Psoas muscle (tissue), 8 donors: Measurements from ENCODE around the gene AFDN. TPM values are rescaled to one million over a fixed set of nuclear protein-coding genes. Genes with fewer than 3 reads are reported as not detected.

Experiments used
- ATAC-seq, 4 donors: fragments of 200-7000 bp; cut with Tn5 transposase; one replicate each; pipeline ENCODE4 v1.9.1; 2020; ENCODE audit warnings: moderate library complexity in 3 of 4, mild to moderate bottlenecking in 2 of 4
- DNase-seq, 2 donors: peaks; one replicate each; pipeline ENCODE4 v3.0.0-alpha.2; 2020
- H3K27ac ChIP-seq: fragments of 200-600 bp; one replicate; pipeline ENCODE4 v1.8.0; 2022
- H3K27me3 ChIP-seq, 3 donors: fragments of 200-600 bp in 1 of 3; one replicate each; pipeline versions ENCODE4 v1.6.1 to v1.8.0; 2013 to 2022; ENCODE audit warnings: low read length in 2 of 3, mild to moderate bottlenecking in 2 of 3, moderate library complexity in 1 of 3; ENCODE audit not compliant: insufficient read depth in 3 of 3
- H3K36me3 ChIP-seq, 2 donors: fragments of 200-600 bp in 1 of 2; one replicate each; pipeline versions ENCODE4 v1.6.1 to v1.8.0; 2013 to 2022; ENCODE audit warnings: low read depth in 1 of 2, mild to moderate bottlenecking in 1 of 2, moderate library complexity in 1 of 2; ENCODE audit not compliant: insufficient read depth in 1 of 2
- H3K4me1 ChIP-seq: fragments of 200-600 bp; one replicate; pipeline ENCODE4 v1.8.0; 2022
- H3K4me3 ChIP-seq: fragments of 200-600 bp; one replicate; pipeline ENCODE4 v1.8.0; 2022; ENCODE audit warnings: mild to moderate bottlenecking
- H3K9me3 ChIP-seq: fragments of 200-600 bp; one replicate; pipeline ENCODE4 v1.8.0; 2022
- WGBS, 3 donors: extraction: QIAGEN DNeasy Blood & Tissue Kit; methylation state at CpG; one replicate each; pipeline versions ENCODE4 v1.1.6 to v1.1.7; 2013; 5-methylcytosine and 5-hydroxymethylcytosine counted together
- intact Hi-C, 2 donors: fragments of 100-400 bp; cut with DNase I; formaldehyde crosslinking; loops; one replicate each; pipeline versions ENCODE4 v1.11.0 to v1.14.2; 2022
- polyA plus RNA-seq, 3 donors: library from polyadenylated mRNA; stranded (reverse); fragments of 200-250 nt; gene quantifications; one replicate each; pipeline ENCODE4 v1.2.3, GENCODE V29; 2013
- total RNA-seq, 4 donors: library from RNA; stranded (reverse); fragmentation: NEBNext Ultra II Directional in 2 of 4; extraction: Animal tissue kit (Norgen Biotek cat#: 25700) in 2 of 4; gene quantifications; one replicate each; pipeline versions ENCODE4 v1.2.1 to v1.2.4, GENCODE V29; 2021 to 2023
- TF ChIP-seq, protein P1 (sequence below): fragments of 200-600 bp; IDR thresholded peaks from one replicate; pipeline ENCODE4 v1.8.0; 2022; ENCODE audit warnings: antibody characterized with exemption
- donor health status: healthy with polysubstance abuse.
- donor health status: DM: no; HTN: no; CAD: no; lungs with moderate emphysema.
- donor health status: Bipolar disorder and iron deficiency.
- donor health status: healthy.
- donor health status: DM: yes; HTN: yes; CAD: no.
- donor health status: DM: no; HTN: no; CAD: no.
- donor health status: DM: no; HTN: no; CAD: no.
- donor health status: DM: yes; HTN: yes; CAD: no.

Gene AFDN
- total and polyA plus RNA-seq, 7 donors, result 12.2 to 35.6 (median 32.9) TPM

DNA sequence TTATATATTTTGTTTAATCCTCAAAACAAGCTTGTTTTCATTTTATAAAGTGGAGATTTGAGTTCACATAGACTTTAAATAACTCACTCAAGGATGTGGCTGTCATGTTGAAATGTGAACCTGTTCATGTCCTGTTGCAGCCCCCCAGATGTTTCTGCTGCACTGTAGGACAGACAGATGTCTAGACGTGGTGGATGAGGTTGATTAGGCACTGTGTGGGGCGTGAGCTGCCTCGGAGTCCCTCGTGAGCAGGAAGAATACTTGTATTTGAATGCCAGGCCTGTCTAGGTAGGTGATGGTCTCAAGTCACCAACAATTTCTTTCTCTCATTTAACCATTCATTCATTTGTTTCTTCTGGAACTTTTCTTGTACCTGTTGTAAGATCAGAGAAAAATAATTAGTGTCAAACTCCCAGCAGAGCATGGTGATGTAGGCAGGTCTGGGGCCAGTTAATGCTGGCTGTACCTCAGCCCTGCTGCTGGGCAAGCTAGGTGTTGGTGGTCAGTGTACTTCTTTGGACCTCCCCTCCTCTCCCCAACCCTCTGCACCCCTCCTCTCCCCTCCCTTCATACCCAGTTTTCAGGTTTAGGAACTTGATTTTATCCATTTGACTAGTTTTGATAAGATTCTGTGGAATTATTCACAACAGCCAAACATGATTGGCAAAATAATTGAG, 34.0 kb downstream of the AFDN start:
- Histone ChIP-seq H3K4me3 (no peak overlapping the region), H3K9me3 (no peaks in the 10 kb centered on the region), H3K36me3 (no peaks in the 10 kb centered on the region), H3K27ac (no peak overlapping the region), H3K4me1 (peaks cover 32% of the 10 kb centered on the region), H3K27me3 (no peaks in the 10 kb centered on the region)
- TF ChIP-seq, protein P1, sequence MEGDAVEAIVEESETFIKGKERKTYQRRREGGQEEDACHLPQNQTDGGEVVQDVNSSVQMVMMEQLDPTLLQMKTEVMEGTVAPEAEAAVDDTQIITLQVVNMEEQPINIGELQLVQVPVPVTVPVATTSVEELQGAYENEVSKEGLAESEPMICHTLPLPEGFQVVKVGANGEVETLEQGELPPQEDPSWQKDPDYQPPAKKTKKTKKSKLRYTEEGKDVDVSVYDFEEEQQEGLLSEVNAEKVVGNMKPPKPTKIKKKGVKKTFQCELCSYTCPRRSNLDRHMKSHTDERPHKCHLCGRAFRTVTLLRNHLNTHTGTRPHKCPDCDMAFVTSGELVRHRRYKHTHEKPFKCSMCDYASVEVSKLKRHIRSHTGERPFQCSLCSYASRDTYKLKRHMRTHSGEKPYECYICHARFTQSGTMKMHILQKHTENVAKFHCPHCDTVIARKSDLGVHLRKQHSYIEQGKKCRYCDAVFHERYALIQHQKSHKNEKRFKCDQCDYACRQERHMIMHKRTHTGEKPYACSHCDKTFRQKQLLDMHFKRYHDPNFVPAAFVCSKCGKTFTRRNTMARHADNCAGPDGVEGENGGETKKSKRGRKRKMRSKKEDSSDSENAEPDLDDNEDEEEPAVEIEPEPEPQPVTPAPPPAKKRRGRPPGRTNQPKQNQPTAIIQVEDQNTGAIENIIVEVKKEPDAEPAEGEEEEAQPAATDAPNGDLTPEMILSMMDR, result no peak
- intact Hi-C loops, result no loop called here
- 66 to 75% (median 69%) methylated on average over 4 of the region's 4 CpGs for WGBS, 3 donors
- DNase-seq (no peak), ATAC-seq (no peak)

DNA sequence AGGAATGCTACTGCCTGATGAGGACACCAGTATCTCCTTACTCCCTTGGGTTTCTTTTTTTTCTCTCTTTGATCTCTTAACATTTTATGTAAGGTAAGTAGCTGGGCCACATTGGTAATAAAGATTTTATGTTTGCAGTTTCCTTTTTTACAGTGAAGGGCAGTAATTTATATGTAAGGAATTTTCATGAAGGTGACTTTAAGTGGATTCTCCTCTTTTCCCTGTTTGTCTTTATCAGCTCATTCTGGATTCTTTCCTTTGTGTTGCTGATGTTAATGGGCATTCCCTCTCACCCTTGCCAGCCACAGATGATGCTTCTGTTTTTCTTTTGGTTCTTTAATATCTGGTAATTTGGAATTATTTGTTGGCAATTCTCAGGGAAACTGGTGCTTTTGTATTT, 34.7 kb downstream of the AFDN start:
- intact Hi-C loops, result no loop called here
- Histone ChIP-seq H3K4me1 (peaks cover 26% of the 10 kb centered on the region), H3K27me3 (no peaks in the 10 kb centered on the region)

DNA sequence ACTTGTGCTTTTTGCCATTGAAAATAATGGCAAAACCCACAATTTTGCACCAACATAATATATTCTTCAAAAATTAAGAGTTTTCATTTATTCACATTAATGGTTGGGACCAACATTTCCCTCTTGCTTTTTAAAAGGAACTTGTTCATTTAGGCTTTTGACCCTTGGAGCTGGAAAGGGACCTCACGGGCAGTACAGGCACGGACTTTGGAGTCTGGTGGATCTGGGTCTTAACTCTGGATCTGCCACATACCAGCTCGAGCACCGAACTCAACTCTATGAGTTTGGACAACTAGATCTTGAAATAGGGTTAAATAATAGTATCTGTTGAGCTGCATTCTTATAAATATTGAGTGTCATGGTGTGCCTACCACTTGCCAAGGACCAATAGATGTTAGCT, 37.2 kb downstream of the AFDN start:
- DNase-seq, result no peak
- no peak for ATAC-seq
- peaks cover 5 to 10% of the 10 kb centered on the region in 2 donors for H3K36me3 ChIP-seq
- no peaks in the 10 kb centered on the region for H3K27me3 ChIP-seq
- H3K9me3 ChIP-seq, result no peaks in the 10 kb centered on the region
- TF ChIP-seq, protein P1, result no peak
- peaks cover 4% of the 10 kb centered on the region for H3K4me1 ChIP-seq
- no peak overlapping the region for H3K27ac ChIP-seq
- no peak overlapping the region for H3K4me3 ChIP-seq
- intact Hi-C loops, result no loop called here
- 95 to 96% (median 96%) methylated on average over 4 of the region's 4 CpGs for WGBS, 3 donors

More for the DNA sequence above, 34.7 kb downstream of the AFDN start:
- Histone ChIP-seq H3K9me3 (no peaks in the 10 kb centered on the region), H3K27ac (no peak overlapping the region), H3K4me3 (no peak overlapping the region), H3K36me3 (no peaks in the 10 kb centered on the region)
- ATAC-seq, result no peak
- DNase-seq, result no peak
- TF ChIP-seq, protein P1, result no peak

DNA sequence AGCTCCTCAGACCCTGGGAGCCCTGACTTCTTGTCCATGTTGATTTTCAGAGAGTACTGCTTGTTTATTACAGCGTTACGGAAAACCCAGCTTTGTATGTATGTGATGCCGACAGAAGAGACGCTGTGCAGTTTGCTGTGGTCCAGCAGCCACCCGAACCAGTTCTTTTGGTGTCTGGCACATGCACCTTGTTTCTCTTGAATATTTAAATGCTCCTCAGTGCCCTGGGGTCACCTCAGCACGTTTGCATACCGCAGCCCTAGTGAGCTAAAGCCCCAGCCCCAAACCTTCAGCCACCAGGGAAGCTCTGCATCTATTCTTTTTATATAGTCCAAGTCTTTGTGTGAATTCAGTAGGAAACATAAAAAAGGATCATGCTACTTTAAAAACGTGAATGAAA, 39.9 kb downstream of the AFDN start:
- Histone ChIP-seq H3K4me1 (no peaks in the 10 kb centered on the region), H3K27me3 (no peaks in the 10 kb centered on the region), H3K36me3 (peaks cover 5 to 23% of the 10 kb centered on the region in 2 donors), H3K9me3 (no peaks in the 10 kb centered on the region), H3K4me3 (no peak overlapping the region), H3K27ac (no peak overlapping the region)
- DNase-seq, result no peak
- 81 to 85% (median 83%) methylated on average over 8 of the region's 8 CpGs for WGBS, 3 donors
- intact Hi-C loops, result no loop called here
- TF ChIP-seq, protein P1, result no peak
- no peak for ATAC-seq

DNA sequence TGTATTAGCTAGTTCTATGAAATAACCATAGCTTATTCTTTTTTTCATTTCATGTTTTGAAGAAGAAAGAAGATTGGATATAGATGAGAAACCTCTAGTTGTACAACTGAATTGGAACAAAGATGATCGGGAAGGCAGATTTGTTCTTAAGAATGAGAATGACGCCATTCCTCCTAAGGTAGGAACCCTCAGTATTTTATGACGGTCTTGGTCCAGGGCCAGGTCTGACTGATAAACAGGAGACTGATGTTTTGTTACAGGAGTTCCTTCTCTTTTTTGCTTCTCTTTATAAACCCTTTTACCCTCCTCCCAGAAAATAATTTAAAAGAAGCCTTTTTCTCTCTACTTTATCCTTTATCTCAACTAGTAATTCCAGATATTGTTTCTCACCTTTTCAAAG, 43.6 kb downstream of the AFDN start:
- intact Hi-C loops, result no loop called here
- Histone ChIP-seq H3K9me3 (no peaks in the 10 kb centered on the region), H3K27ac (no peak overlapping the region), H3K4me3 (no peak overlapping the region), H3K27me3 (no peaks in the 10 kb centered on the region), H3K36me3 (peaks cover 5 to 44% of the 10 kb centered on the region in 2 donors), H3K4me1 (no peaks in the 10 kb centered on the region)
- ATAC-seq (no peak), DNase-seq (no peak)
- 69 to 83% (median 74%) methylated on average over 3 of the region's 3 CpGs for WGBS, 3 donors
- TF ChIP-seq, protein P1, result no peak
